Measurements from ENCODE around the gene CERS6.

DNA sequence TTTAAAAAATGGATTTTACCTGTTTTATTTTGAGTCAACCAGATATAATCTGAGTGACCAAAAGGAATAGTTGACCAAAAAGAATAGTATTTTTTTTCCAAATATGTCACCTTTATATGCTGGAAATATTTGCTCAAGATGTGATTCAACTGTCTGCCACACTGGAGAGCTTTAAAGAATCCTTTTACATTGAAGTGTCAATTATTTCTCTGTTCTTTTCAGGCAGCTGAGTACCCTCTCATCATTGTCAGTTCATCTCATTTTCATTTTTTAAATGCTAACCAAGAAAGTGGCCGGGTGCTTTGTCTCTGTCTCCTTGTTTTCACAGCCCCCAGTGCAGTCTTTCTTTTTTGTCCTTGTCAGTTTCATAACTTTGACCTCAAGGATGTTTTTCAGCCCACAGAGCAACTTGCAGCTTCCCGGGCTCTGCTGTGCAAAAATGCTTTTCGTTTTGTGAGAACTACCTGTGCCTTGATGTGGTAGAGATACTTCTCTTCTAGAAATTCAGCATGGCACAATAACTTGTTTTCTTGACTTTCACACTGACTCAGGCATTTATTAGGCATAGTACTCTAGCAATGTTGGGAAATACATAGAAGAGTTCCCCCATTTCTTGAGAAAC is 23.4 kb upstream of the CERS6 start:
- no peak for TF ChIP-seq POLR2A (IDR thresholded peaks at IDR 0.05)
- TF ChIP-seq, protein P1, sequence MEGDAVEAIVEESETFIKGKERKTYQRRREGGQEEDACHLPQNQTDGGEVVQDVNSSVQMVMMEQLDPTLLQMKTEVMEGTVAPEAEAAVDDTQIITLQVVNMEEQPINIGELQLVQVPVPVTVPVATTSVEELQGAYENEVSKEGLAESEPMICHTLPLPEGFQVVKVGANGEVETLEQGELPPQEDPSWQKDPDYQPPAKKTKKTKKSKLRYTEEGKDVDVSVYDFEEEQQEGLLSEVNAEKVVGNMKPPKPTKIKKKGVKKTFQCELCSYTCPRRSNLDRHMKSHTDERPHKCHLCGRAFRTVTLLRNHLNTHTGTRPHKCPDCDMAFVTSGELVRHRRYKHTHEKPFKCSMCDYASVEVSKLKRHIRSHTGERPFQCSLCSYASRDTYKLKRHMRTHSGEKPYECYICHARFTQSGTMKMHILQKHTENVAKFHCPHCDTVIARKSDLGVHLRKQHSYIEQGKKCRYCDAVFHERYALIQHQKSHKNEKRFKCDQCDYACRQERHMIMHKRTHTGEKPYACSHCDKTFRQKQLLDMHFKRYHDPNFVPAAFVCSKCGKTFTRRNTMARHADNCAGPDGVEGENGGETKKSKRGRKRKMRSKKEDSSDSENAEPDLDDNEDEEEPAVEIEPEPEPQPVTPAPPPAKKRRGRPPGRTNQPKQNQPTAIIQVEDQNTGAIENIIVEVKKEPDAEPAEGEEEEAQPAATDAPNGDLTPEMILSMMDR (IDR thresholded peaks at IDR 0.05), result no peak

Data from esophagus squamous epithelium (tissue), 4 donors.